Mucosa of stomach (tissue), 1 donor: ENCODE data around the gene ESD.
"Not testable (repeated sequence)": the region's sequence is repeated elsewhere in the genome, so short reads cannot be mapped to it uniquely, and the experiment has no call there.

Source experiments
- H3K27me3 ChIP-seq: one replicate; pipeline ENCODE4 v1.7.0; 2013; ENCODE audit warnings: mild to moderate bottlenecking, low read length; ENCODE audit not compliant: control insufficient read depth, insufficient read depth
- H3K36me3 ChIP-seq: one replicate; pipeline ENCODE4 v1.7.0; 2013; ENCODE audit warnings: low read length; ENCODE audit not compliant: control insufficient read depth, insufficient read depth
- H3K4me1 ChIP-seq: one replicate; pipeline ENCODE4 v1.7.0; 2013; ENCODE audit warnings: mild to moderate bottlenecking, low read length; ENCODE audit not compliant: control insufficient read depth, insufficient read depth
- H3K4me3 ChIP-seq: one replicate; pipeline ENCODE4 v1.7.0; 2013; ENCODE audit warnings: low read length
- H3K9ac ChIP-seq: one replicate; pipeline ENCODE4 v1.7.0; 2013; ENCODE audit warnings: mild to moderate bottlenecking, low read length, moderate library complexity
- H3K9me3 ChIP-seq: one replicate; pipeline ENCODE4 v1.7.0; 2013; ENCODE audit warnings: mild to moderate bottlenecking, low read length, moderate library complexity; ENCODE audit not compliant: control insufficient read depth
- donor health status: Pancreatic carcinoma.

ESD gene

DNA sequence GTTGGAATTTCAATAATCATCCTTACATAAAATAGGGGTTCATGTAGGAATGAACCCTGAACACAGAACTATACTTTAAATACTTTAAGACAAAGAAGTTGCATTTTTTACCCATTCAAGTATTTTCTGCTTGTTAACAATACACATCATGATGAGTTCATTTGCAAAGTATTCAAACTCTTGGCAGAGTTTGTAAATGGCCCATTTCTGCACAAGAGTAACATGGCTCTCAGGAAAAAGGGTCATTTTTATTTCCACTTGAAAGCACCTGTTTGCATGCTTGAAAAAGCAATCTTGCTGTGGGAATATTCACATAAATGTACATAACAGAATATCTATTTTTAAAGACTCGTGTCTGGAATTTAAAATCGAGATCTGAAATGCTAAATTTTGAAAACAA lies 18.1 kb downstream of the ESD start:
- H3K9me3 ChIP-seq = no peaks in the 10 kb centered on the region
- H3K36me3 ChIP-seq = no peaks in the 10 kb centered on the region
- H3K27me3 ChIP-seq = no peaks in the 10 kb centered on the region
- no peak overlapping the region for H3K9ac ChIP-seq
- H3K4me3 ChIP-seq = no peak overlapping the region
- H3K4me1 ChIP-seq = no peaks in the 10 kb centered on the region

DNA sequence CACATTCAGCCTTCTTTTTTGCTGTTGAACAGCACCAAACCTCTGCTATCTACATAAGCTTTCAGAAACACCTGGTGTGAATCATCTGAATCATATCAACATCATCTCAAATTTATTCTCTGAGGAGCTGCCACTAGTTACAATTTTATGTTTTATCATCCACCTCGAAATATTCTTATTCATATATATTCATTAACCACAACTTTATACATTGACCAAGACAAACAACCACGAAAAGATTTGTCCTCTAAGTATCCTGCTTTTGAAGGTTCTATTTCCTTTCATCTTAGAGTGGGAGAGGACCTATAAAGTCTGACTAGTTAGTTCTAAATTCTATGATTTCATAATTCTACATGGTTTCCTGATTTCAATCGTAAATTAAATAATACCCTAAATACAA lies 18.9 kb downstream of the ESD start:
- H3K9me3 ChIP-seq = no peaks in the 10 kb centered on the region
- no peak overlapping the region for H3K9ac ChIP-seq
- H3K27me3 ChIP-seq = no peaks in the 10 kb centered on the region
- H3K4me1 ChIP-seq = no peaks in the 10 kb centered on the region
- no peak overlapping the region for H3K4me3 ChIP-seq
- no peaks in the 10 kb centered on the region for H3K36me3 ChIP-seq

DNA sequence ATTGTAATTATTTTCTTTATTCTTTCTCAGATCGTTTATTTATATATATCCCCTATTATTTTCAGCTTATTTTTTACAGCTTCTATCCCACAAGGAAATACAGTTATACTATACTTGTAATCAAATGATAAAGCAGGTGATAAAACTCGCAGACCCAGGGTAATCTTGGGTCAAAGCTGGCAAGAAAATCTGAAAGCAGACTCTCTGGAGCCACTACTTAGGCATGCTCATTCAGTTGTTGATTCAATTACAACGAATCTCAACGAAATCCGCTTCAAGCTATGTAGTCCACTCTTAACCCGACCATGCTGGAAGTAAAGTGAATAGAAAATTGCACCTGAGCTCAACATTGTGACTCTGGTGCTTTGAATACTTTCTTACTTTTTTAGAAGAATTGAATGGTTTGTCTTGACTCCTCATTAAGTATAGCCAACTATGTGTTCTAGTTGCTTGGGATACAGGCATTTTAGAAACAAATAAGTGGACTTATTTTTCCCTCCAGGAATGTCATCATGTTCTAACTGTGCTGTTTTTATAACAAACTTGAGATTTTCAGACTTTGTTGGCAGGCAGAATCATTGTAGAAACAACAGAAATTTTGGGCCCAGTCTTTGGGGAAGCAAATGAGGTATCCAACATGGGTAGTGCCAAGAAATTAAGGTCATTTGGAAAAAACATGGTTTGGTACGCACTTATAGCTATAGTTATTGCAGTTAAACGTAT lies 21.4 kb downstream of the ESD start:
- Histone ChIP-seq H3K4me3 (no peak overlapping the region), H3K9me3 (no peaks in the 10 kb centered on the region), H3K9ac (no peak overlapping the region), H3K4me1 (no peaks in the 10 kb centered on the region), H3K27me3 (no peaks in the 10 kb centered on the region), H3K36me3 (no peaks in the 10 kb centered on the region)

DNA sequence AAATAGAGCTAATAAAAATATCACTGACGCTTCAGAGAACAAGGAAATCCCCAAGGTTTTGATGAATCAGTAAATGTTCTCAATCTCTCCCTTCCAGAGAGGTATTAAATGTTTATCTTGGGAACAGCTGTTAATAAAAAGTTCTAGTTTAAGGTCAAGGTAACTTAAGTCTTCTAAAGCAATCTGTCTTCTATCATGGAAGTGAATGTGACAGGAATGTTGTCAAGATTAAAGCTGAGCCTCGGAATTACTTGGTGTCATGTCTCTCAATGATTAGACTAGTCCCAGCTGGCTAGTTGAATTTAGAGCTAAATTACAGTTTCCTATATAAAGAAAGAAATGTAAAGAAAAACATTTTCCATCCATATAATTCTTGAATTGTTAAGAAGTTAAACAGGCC lies 23.4 kb downstream of the ESD start:
- Histone ChIP-seq H3K4me1 (no peaks in the 10 kb centered on the region), H3K9me3 (no peaks in the 10 kb centered on the region), H3K4me3 (no peak overlapping the region), H3K36me3 (no peaks in the 10 kb centered on the region), H3K9ac (no peak overlapping the region), H3K27me3 (no peaks in the 10 kb centered on the region)

DNA sequence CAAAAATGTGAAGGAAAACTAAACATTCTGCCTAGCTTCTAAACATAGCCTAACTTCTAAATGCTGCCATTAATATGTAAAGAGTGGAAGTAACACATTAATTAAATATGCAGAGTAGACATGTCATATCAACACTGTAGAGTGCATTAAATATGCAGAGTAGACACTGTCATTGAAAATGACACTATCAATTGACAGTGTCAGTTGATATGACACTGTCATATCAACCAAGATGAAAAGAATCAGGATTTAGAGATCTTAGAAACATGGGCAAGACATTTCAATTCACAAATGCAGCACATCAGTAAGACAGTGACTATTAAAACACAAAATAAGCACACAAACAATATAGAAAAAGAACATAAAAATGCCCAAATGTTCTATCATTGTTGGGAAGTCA lies 25.3 kb downstream of the ESD start:
- H3K27me3 ChIP-seq = no peaks in the 10 kb centered on the region
- H3K4me1 ChIP-seq = no peaks in the 10 kb centered on the region
- H3K9ac ChIP-seq = no peak overlapping the region
- H3K36me3 ChIP-seq = no peaks in the 10 kb centered on the region
- H3K4me3 ChIP-seq = no peak overlapping the region
- no peaks in the 10 kb centered on the region for H3K9me3 ChIP-seq

DNA sequence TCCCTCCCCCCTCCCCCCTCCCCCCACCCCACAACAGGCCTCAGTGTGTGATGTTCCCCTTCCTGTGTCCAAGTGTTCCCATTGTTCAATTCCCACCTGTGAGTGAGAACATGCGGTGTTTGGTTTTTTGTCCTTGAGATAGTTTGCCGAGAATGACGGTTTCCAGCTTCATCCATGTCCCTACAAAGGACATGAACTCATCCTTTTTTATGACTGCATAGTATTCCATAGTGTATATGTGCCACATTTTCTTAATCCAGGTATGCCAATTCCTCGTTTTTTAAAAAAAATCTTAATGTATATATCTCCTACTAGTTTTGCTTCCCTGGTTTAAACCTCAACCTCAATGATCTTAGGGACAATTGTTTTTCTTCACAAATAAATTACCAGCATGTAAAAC lies 27.0 kb downstream of the ESD start:
- not testable (repeated sequence) for H3K4me3 ChIP-seq, H3K9me3 ChIP-seq, H3K4me1 ChIP-seq, H3K9ac ChIP-seq, H3K36me3 ChIP-seq, H3K27me3 ChIP-seq

DNA sequence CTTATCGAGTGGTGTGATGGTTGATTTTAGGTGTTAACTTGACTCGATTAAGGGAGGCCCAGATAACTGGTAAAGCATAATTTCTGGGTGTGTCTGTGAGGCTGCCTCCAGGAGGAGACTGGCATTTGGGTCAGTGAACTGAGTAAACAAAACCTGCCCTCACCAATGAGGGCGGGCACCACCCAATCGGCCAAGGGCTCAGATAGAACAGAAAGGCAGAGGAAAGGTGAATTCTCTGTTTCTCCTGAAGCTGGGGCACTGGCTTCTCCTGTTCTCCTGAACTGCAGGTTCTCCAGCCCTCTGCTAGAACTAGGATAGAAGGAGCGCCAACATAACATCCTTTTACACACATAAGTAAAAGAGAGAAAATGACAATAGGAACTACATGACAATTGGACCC lies 35.1 kb downstream of the ESD start:
- H3K27me3 ChIP-seq = no peaks in the 10 kb centered on the region
- no peaks in the 10 kb centered on the region for H3K36me3 ChIP-seq
- no peak overlapping the region for H3K9ac ChIP-seq
- no peaks in the 10 kb centered on the region for H3K9me3 ChIP-seq
- peaks cover 59% of the 10 kb centered on the region for H3K4me1 ChIP-seq
- H3K4me3 ChIP-seq = no peak overlapping the region

DNA sequence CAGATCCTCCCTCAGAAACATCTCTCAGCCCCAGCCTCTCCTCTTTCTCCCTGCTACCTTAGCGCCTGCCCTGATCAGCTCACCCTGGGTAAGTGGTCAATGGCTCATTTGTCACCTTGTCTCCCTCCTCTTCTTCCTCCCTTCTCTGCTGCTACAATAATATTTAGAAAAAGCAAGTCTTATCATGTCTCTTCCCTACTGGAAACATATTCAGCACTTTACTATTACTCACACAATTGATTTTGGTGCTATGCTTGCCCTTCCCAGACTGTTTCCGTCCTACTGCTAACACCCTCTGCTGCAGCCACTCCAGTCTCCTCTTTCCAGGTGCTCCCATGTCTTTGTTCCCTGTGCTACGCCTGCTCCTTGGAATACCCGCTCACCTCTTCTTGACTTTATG lies 35.8 kb downstream of the ESD start:
- Histone ChIP-seq H3K9me3 (no peaks in the 10 kb centered on the region), H3K9ac (no peak overlapping the region), H3K4me1 (peaks cover 63% of the 10 kb centered on the region), H3K27me3 (no peaks in the 10 kb centered on the region), H3K4me3 (no peak overlapping the region), H3K36me3 (no peaks in the 10 kb centered on the region)

DNA sequence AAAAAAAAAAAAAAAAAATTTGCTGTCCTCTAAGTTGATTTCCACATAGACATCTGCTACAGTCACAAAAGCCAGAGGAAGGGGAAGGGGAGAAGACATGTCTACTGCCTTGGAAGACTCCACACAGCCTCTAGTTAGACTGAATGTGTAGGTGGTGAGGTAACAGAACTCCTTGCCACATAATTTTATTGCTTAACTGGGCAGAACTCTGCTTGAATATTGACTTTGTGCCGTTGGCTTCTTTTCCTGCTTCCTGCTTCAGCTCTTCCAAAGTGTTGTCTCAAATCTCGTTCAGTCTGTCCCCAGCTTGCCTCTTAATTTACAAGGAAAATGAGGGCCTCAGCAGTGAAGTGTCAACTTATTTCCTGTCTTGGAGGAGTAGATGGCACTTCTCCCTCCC lies 37.1 kb downstream of the ESD start:
- no peak overlapping the region for H3K4me3 ChIP-seq
- no peaks in the 10 kb centered on the region for H3K36me3 ChIP-seq
- H3K9ac ChIP-seq = peak overlapping the region; percentile 41
- H3K9me3 ChIP-seq = no peaks in the 10 kb centered on the region
- peaks cover 63% of the 10 kb centered on the region for H3K4me1 ChIP-seq
- no peaks in the 10 kb centered on the region for H3K27me3 ChIP-seq

DNA sequence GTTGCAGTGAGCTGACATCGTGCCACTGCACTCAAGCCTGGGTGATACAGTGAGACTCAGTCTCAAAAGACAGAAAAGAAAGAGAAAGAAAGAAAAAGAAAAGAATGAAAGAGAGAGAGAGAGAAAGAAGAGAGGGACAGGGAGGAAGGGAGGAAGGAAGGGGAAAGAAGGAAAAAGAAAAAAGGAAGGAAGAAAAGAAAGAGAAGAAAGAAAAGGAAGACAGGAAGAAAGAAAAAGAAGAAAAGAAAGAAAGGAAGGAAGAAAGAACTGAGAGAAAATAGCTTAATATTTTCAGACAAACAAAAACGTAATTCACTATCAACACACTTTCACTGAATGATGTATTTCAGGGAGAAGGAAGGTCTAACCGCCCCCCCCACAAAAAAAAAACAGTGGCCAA lies 39.3 kb downstream of the ESD start:
- H3K27me3 ChIP-seq = no peaks in the 10 kb centered on the region
- no peaks in the 10 kb centered on the region for H3K9me3 ChIP-seq
- no peak overlapping the region for H3K4me3 ChIP-seq
- H3K9ac ChIP-seq = peak overlapping the region; percentile 7
- H3K4me1 ChIP-seq = peaks cover 70% of the 10 kb centered on the region
- no peaks in the 10 kb centered on the region for H3K36me3 ChIP-seq

DNA sequence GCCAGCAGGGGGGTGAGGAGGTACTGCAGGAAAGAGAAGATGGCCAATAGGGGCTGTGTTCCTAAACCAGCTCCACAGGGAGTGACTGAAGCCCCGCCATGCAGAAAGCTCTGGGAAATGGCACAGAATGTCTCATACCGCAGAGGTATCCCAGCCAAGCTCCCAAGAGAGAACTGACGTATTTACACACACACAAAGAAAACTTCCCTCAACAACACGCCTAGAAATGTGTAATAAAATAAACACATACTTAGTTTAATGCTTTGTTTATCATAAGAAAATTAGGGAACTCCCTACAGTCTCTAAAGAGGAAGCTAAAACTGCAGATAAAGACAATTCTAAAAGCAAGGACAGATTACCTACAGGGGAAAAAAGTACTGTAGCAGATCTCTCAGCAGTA lies 40.0 kb downstream of the ESD start:
- no peaks in the 10 kb centered on the region for H3K9me3 ChIP-seq
- peaks cover 66% of the 10 kb centered on the region for H3K4me1 ChIP-seq
- no peaks in the 10 kb centered on the region for H3K27me3 ChIP-seq
- H3K9ac ChIP-seq = peak overlapping the region; percentile 7
- no peaks in the 10 kb centered on the region for H3K36me3 ChIP-seq
- no peak overlapping the region for H3K4me3 ChIP-seq

DNA sequence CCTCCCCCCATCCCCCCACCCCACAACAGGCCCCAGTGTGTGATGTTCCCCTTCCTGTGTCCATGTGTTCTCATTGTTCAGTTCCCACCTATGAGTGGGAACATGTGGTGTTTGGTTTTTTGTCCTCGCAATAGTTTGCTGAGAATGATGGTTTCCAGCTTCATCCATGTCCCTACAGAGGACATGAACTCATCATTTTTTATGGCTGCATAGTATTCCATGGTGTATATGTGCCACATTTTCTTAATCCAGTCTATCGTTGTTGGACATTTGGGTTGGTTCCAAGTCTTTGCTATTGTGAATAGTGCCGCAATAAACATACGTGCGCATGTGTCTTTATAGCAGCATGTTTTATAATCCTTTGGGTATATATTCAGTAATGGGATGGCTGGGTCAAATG lies 41.5 kb downstream of the ESD start:
- H3K4me3 ChIP-seq, H3K27me3 ChIP-seq, H3K9me3 ChIP-seq, H3K36me3 ChIP-seq, H3K9ac ChIP-seq: not testable (repeated sequence)
- peaks cover 55% of the 10 kb centered on the region for H3K4me1 ChIP-seq

DNA sequence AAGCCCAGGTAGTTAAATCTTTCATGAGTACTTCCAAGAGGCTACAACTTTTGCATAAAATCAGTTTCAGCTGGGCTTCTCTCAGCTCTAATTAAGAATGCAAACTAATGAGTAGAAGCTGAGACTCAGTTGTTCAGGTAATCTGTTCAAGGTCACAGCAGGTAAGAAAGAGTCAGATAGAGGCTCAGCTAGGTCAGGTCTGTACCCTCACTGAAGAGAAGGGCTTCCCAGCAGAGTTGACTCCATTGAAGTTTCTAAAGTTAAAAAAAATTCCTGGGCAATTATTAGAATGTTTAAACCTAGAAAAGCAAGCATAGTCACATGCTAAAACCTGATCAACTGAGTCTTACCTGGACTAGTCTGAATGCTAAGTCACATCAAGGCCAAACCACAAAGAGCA lies 42.1 kb downstream of the ESD start:
- Histone ChIP-seq H3K4me1 (peaks cover 48% of the 10 kb centered on the region), H3K9ac (no peak overlapping the region), H3K4me3 (no peak overlapping the region), H3K9me3 (no peaks in the 10 kb centered on the region), H3K36me3 (no peaks in the 10 kb centered on the region), H3K27me3 (no peaks in the 10 kb centered on the region)
